Gastrocnemius medialis (tissue), 4 donors: ENCODE data around the gene NOP56. TPM values are rescaled to one million over a fixed set of nuclear protein-coding genes. Genes with fewer than 3 reads are reported as not detected.

Source experiments
- ATAC-seq, 2 donors: fragments of 150-250 bp; one replicate each; pipeline ENCODE4 v1.9.1; 2016
- DNase-seq, 2 donors: peaks; one replicate each; pipeline ENCODE4 v3.0.0-alpha.2; 2019
- H3K27ac ChIP-seq, 4 donors: fragments of 200-600 bp; sonication (generic); 1 replicate in 1 of 4; 2 replicates in 3 of 4; pipeline ENCODE4 v1.5.1; 2016 to 2018; ENCODE audit warnings: mild to moderate bottlenecking in 2 of 4, moderate library complexity in 1 of 4
- H3K27me3 ChIP-seq, 3 donors: fragments of 200-600 bp; sonication (generic) in 2 of 3; 1 replicate in 1 of 3; 2 replicates in 2 of 3; pipeline versions ENCODE4 v1.5.1 to v1.6.0; 2016 to 2019; ENCODE audit warnings: mild to moderate bottlenecking in 1 of 3, moderate library complexity in 1 of 3
- H3K36me3 ChIP-seq, 2 donors: fragments of 200-600 bp; sonication (generic) in 1 of 2; one replicate each; pipeline ENCODE4 v1.5.1; 2017 to 2018
- H3K4me1 ChIP-seq, 2 donors: fragments of 200-600 bp; sonication (generic) in 1 of 2; one replicate each; pipeline ENCODE4 v1.5.1; 2016 to 2017; ENCODE audit warnings: mild to moderate bottlenecking in 2 of 2
- H3K4me3 ChIP-seq, 4 donors: fragments of 200-600 bp; sonication (generic) in 3 of 4; 1 replicate in 1 of 4; 2 replicates in 3 of 4; pipeline ENCODE4 v1.5.1; 2016 to 2019; ENCODE audit warnings: mild to moderate bottlenecking in 2 of 4
- H3K9me3 ChIP-seq, 3 donors: fragments of 200-600 bp; sonication (generic) in 2 of 3; 1 replicate in 1 of 3; 2 replicates in 2 of 3; pipeline ENCODE4 v1.5.1; 2016 to 2019
- CTCF ChIP-seq, 5 experiments: fragments of 450-650 bp in 3 of 5; fragments of 200-600 bp in 2 of 5; sonication (generic) in 2 of 5; IDR thresholded peaks in 4 of 5; conservative IDR thresholded peaks in 1 of 5; 1 replicate in 4 of 5; 2 replicates in 1 of 5; pipeline ENCODE4 v1.5.1; 2016 to 2019; ENCODE audit warnings: antibody characterized with exemption in 5 of 5, mild to moderate bottlenecking in 3 of 5, moderate library complexity in 3 of 5
- POLR2A ChIP-seq, 2 donors: fragments of 450-650 bp; IDR thresholded peaks; one replicate each; pipeline ENCODE4 v1.6.1; 2017; ENCODE audit warnings: antibody characterized with exemption in 2 of 2, mild to moderate bottlenecking in 2 of 2, moderate library complexity in 2 of 2
- in situ Hi-C, 4 donors: fragments of 200-750 bp; cut with MboI; loops; one replicate each; pipeline versions ENCODE4 v1.15.0 to v1.8.0; 2017; ENCODE audit warnings: low sequenced_read_pairs in 4 of 4
- intact Hi-C: fragments of 100-400 bp; cut with DNase I; formaldehyde crosslinking; loops from one replicate; pipeline ENCODE4 v1.15.1; 2023; ENCODE audit warnings: low total_unique reads
- total RNA-seq, 4 donors: library from RNA; depleted of rRNA; stranded (reverse); fragments of >200 nt; gene quantifications; one replicate each; pipeline versions ENCODE4 v1.1.0 to v1.2.3, GENCODE V29; 2016

Gene NOP56
- total RNA-seq, 4 donors from 2014 or later: 40.7 to 71.0 (median 54.9) TPM

- intact Hi-C loops: no loop called here
Observed at GRCh38 chr20:2698186-2698817, 45.9 kb downstream of the NOP56 start.

GRCh38 chr20:2698912-2699311 is 46.5 kb downstream of the NOP56 start:
- Histone ChIP-seq H3K9me3 (no peaks in the 10 kb centered on the region), H3K27ac (no peak overlapping the region), H3K36me3 (no peaks in the 10 kb centered on the region), H3K4me3 (no peak overlapping the region), H3K27me3 (peaks cover 15 to 23% (median 21%) of the 10 kb centered on the region in 3 donors), H3K4me1 (no peaks in the 10 kb centered on the region)
- DNase-seq (no peak), ATAC-seq (no peak)
- in situ Hi-C loops (no loop called here), intact Hi-C loops (no loop called here)
- TF ChIP-seq CTCF (IDR thresholded peaks at IDR 0.05 in 4 of 5, conservative IDR thresholded peaks at IDR 0.05 in 1 of 5): no peak
- TF ChIP-seq POLR2A (IDR thresholded peaks at IDR 0.05): no peak

More at GRCh38 chr20:2698186-2698817, 45.9 kb downstream of the NOP56 start:
- ATAC-seq (no peak), DNase-seq (no peak)
- TF ChIP-seq CTCF (IDR thresholded peaks at IDR 0.05 in 4 of 5, conservative IDR thresholded peaks at IDR 0.05 in 1 of 5) (no peak), POLR2A (IDR thresholded peaks at IDR 0.05) (no peak)
- Histone ChIP-seq H3K27me3 (peaks cover 21 to 29% (median 22%) of the 10 kb centered on the region in 3 donors), H3K9me3 (no peaks in the 10 kb centered on the region), H3K4me3 (no peak overlapping the region), H3K36me3 (no peaks in the 10 kb centered on the region), H3K4me1 (no peaks in the 10 kb centered on the region), H3K27ac (no peak overlapping the region)
- in situ Hi-C loops: no loop called here

- in situ Hi-C loops: loop anchor here in 1 of 4 donors (25.0 kb wide), 1 partner anchor 312 kb away; no protein-coding TSS in a partner anchor
- no peak for ATAC-seq
- Histone ChIP-seq H3K36me3 (no peaks in the 10 kb centered on the region), H3K4me1 (no peaks in the 10 kb centered on the region), H3K9me3 (no peaks in the 10 kb centered on the region), H3K4me3 (no peak overlapping the region), H3K27ac (no peak overlapping the region), H3K27me3 (peaks cover 7 to 13% (median 11%) of the 10 kb centered on the region in 3 donors)
- intact Hi-C loops: no loop called here
- no peak for DNase-seq
- TF ChIP-seq CTCF (IDR thresholded peaks at IDR 0.05 in 4 of 5, conservative IDR thresholded peaks at IDR 0.05 in 1 of 5) (no peak), POLR2A (IDR thresholded peaks at IDR 0.05) (no peak)
Observed at GRCh38 chr20:2699775-2700413, 47.5 kb downstream of the NOP56 start.

- in situ Hi-C loops: loop anchor here in 1 of 4 donors (25.0 kb wide), 1 partner anchor 311 kb away; no protein-coding TSS in a partner anchor
- no peak for TF ChIP-seq CTCF (IDR thresholded peaks at IDR 0.05 in 4 of 5, conservative IDR thresholded peaks at IDR 0.05 in 1 of 5)
- no peak for TF ChIP-seq POLR2A (IDR thresholded peaks at IDR 0.05)
- H3K27ac ChIP-seq: no peak overlapping the region
- H3K4me1 ChIP-seq: no peaks in the 10 kb centered on the region
- H3K36me3 ChIP-seq: no peaks in the 10 kb centered on the region
- peaks cover 4 to 7% (median 4%) of the 10 kb centered on the region in 3 donors for H3K27me3 ChIP-seq
- intact Hi-C loops: no loop called here
- H3K4me3 ChIP-seq: no peak overlapping the region
- no peak for ATAC-seq
- H3K9me3 ChIP-seq: no peaks in the 10 kb centered on the region
- no peak for DNase-seq
Observed at GRCh38 chr20:2700913-2701620, 48.6 kb downstream of the NOP56 start.
